Right atrium auricular region (tissue), 2 donors: ENCODE results near the gene CTTNBP2. TPM values are rescaled to one million over a fixed set of nuclear protein-coding genes. Genes with fewer than 3 reads are reported as not detected.

Experiments
- DNase-seq: peaks from one replicate; pipeline ENCODE4 v3.0.0-alpha.2; 2019; ENCODE audit warnings: low spot score
- H3K27ac ChIP-seq, 2 donors: fragments of 200-600 bp; sonication (generic); 1 replicate in 1 of 2; 2 replicates in 1 of 2; pipeline ENCODE4 v1.5.1; 2016 to 2019
- H3K27me3 ChIP-seq, 2 donors: fragments of 200-600 bp; sonication (generic); one replicate each; pipeline versions ENCODE4 v1.5.1 to v1.6.0; 2017 to 2019
- H3K36me3 ChIP-seq: fragments of 200-600 bp; sonication (generic); one replicate; pipeline ENCODE4 v1.5.1; 2016
- H3K4me1 ChIP-seq, 2 donors: fragments of 200-600 bp; sonication (generic); one replicate each; pipeline versions ENCODE4 v1.5.1 to v1.6.0; 2017 to 2019
- H3K4me3 ChIP-seq, 2 donors: fragments of 200-600 bp; sonication (generic); 1 replicate in 1 of 2; 2 replicates in 1 of 2; pipeline ENCODE4 v1.5.1; 2017 to 2019; ENCODE audit warnings: mild to moderate bottlenecking in 1 of 2, moderate library complexity in 1 of 2
- H3K9me3 ChIP-seq, 2 donors: fragments of 200-600 bp; sonication (generic); one replicate each; pipeline ENCODE4 v1.5.1; 2019
- CTCF ChIP-seq, 2 donors: fragments of 200-600 bp; sonication (generic); IDR thresholded peaks; one replicate each; pipeline ENCODE4 v1.5.1; 2019; ENCODE audit warnings: antibody characterized with exemption in 2 of 2
- total RNA-seq, 2 donors: library from RNA; depleted of rRNA; stranded (reverse); fragments of >200 nt; gene quantifications; one replicate each; pipeline ENCODE4 v1.1.0, GENCODE V29; 2016

CTTNBP2 gene
- total RNA-seq, 2 donors from 2014 or later: 4.4 to 4.6 TPM

GRCh38 chr7:117869374-117869773 is 3.9 kb downstream of the CTTNBP2 start:
- H3K4me3 ChIP-seq: no peak overlapping the region
- H3K9me3 ChIP-seq: no peaks in the 10 kb centered on the region
- no peak for TF ChIP-seq CTCF (IDR thresholded peaks at IDR 0.05)
- H3K36me3 ChIP-seq: no peaks in the 10 kb centered on the region
- H3K27ac ChIP-seq: no peak overlapping the region
- H3K27me3 ChIP-seq: no peaks in the 10 kb centered on the region
- peaks cover 0 to 13% of the 10 kb centered on the region in 2 donors for H3K4me1 ChIP-seq
- DNase-seq: no peak

- no peak for TF ChIP-seq CTCF (IDR thresholded peaks at IDR 0.05)
- no peaks in the 10 kb centered on the region for H3K27me3 ChIP-seq
- no peak overlapping the region for H3K4me3 ChIP-seq
- DNase-seq: no peak
- H3K27ac ChIP-seq: no peak overlapping the region
- no peaks in the 10 kb centered on the region for H3K9me3 ChIP-seq
- H3K4me1 ChIP-seq: peaks cover 0 to 6% of the 10 kb centered on the region in 2 donors
- H3K36me3 ChIP-seq: peaks cover 5% of the 10 kb centered on the region
Measured at GRCh38 chr7:117863618-117864017, 9.6 kb downstream of the CTTNBP2 start.

- no peak for TF ChIP-seq CTCF (IDR thresholded peaks at IDR 0.05)
- DNase-seq: no peak
Measured at GRCh38 chr7:117862378-117862777, 10.9 kb downstream of the CTTNBP2 start.

GRCh38 chr7:117859246-117859812 is 13.9 kb downstream of the CTTNBP2 start:
- TF ChIP-seq CTCF (IDR thresholded peaks at IDR 0.05): no peak

More at GRCh38 chr7:117862378-117862777, 10.9 kb downstream of the CTTNBP2 start:
- H3K27ac ChIP-seq: no peak overlapping the region
- no peak overlapping the region for H3K4me3 ChIP-seq
- H3K27me3 ChIP-seq: no peaks in the 10 kb centered on the region
- H3K36me3 ChIP-seq: peaks cover 5% of the 10 kb centered on the region
- H3K4me1 ChIP-seq: peaks cover 0 to 6% of the 10 kb centered on the region in 2 donors
- H3K9me3 ChIP-seq: no peaks in the 10 kb centered on the region

GRCh38 chr7:117858712-117859111 is 14.5 kb downstream of the CTTNBP2 start:
- Histone ChIP-seq H3K9me3 (no peaks in the 10 kb centered on the region), H3K4me3 (no peak overlapping the region), H3K27me3 (no peaks in the 10 kb centered on the region), H3K36me3 (peaks cover 5% of the 10 kb centered on the region), H3K27ac (no peak overlapping the region), H3K4me1 (peaks cover 0 to 4% of the 10 kb centered on the region in 2 donors)
- no peak for DNase-seq
- no peak for TF ChIP-seq CTCF (IDR thresholded peaks at IDR 0.05)

More at GRCh38 chr7:117859246-117859812, 13.9 kb downstream of the CTTNBP2 start:
- peaks cover 5% of the 10 kb centered on the region for H3K36me3 ChIP-seq
- no peaks in the 10 kb centered on the region for H3K27me3 ChIP-seq
- no peak for DNase-seq
- H3K4me3 ChIP-seq: no peak overlapping the region
- H3K27ac ChIP-seq: no peak overlapping the region
- H3K4me1 ChIP-seq: peaks cover 0 to 6% of the 10 kb centered on the region in 2 donors
- no peaks in the 10 kb centered on the region for H3K9me3 ChIP-seq

GRCh38 chr7:117857718-117858117 is 15.5 kb downstream of the CTTNBP2 start:
- H3K9me3 ChIP-seq: no peaks in the 10 kb centered on the region
- no peak for DNase-seq
- H3K4me3 ChIP-seq: no peak overlapping the region
- H3K27me3 ChIP-seq: no peaks in the 10 kb centered on the region
- TF ChIP-seq CTCF (IDR thresholded peaks at IDR 0.05): no peak
- H3K4me1 ChIP-seq: no peaks in the 10 kb centered on the region
- H3K27ac ChIP-seq: no peak overlapping the region
- H3K36me3 ChIP-seq: peaks cover 5% of the 10 kb centered on the region
